ENCODE results near the gene UST. TPM values are rescaled to one million over a fixed set of nuclear protein-coding genes. Genes with fewer than 3 reads are reported as not detected.

The UST gene
- total RNA-seq, 1 donor from 2014 or later = 9.7 TPM

GRCh38 chr6:148996815-148997214 is 250.0 kb downstream of the UST start:
- no peaks in the 10 kb centered on the region for H3K4me1 Mint-ChIP-seq (ENCODE audit: unreplicated experiment)
- peaks cover 18% of the 10 kb centered on the region for H3K9me3 Mint-ChIP-seq
- H3K27me3 Mint-ChIP-seq = no peaks in the 10 kb centered on the region
- peaks cover 16% of the 10 kb centered on the region for H3K36me3 Mint-ChIP-seq
- no peak for TF ChIP-seq CTCF (conservative IDR thresholded peaks at IDR 0.05)
- H3K27ac Mint-ChIP-seq = no peak overlapping the region
- no peak for DNase-seq (ENCODE audit: extremely low spot score, unreplicated experiment)
- H3K4me3 Mint-ChIP-seq = no peak overlapping the region

DNA sequence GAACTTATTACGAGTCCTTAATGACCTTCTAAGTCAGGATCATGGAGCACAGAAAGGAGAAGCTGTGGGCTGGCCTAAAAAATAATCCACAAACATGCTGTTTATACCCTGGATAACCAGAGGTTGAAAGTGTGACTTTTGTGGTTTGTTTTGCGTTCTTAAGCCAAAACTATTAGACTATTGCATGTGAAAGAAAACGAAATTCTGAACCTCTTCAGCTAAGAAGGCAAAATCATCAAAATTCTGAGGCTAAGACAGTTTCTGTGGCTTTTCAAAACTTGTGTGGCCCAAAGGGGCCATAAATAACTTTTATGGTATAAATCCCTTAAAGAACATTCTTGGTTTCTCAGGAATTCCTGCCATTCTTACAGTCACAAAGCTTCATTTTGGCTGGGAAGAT is 251.0 kb downstream of the UST start:
- Mint-ChIP-seq H3K36me3 (peaks cover 12% of the 10 kb centered on the region), H3K9me3 (peaks cover 14% of the 10 kb centered on the region), H3K27ac (no peak overlapping the region), H3K27me3 (no peaks in the 10 kb centered on the region), H3K4me1 (ENCODE audit: unreplicated experiment) (no peaks in the 10 kb centered on the region), H3K4me3 (no peak overlapping the region)
- no peak for DNase-seq (ENCODE audit: extremely low spot score, unreplicated experiment)
- TF ChIP-seq CTCF (conservative IDR thresholded peaks at IDR 0.05) = no peak

DNA sequence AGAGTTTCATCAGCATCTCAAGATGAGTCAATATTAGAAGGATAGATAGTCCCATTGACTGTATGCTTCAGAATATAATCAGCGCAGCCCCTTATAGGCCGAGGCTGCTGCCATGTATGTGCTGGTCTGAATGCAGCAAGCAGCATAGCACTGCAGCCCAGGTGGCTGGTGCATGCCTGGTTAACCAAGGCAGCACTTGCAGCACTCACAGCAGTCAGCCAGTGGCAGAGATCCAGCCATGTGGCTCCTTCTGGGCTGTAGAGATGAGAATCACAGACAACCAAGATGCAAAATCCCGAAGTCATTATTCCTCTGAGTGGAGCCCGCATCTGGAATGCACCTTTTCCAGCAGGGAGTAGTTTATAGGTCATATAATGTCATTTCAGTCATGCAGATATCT is 251.9 kb downstream of the UST start:
- TF ChIP-seq CTCF (conservative IDR thresholded peaks at IDR 0.05) = no peak
- no peaks in the 10 kb centered on the region for H3K27me3 Mint-ChIP-seq
- H3K4me1 Mint-ChIP-seq (ENCODE audit: unreplicated experiment) = no peaks in the 10 kb centered on the region
- H3K9me3 Mint-ChIP-seq = peaks cover 13% of the 10 kb centered on the region
- H3K36me3 Mint-ChIP-seq = peaks cover 11% of the 10 kb centered on the region
- H3K27ac Mint-ChIP-seq = no peak overlapping the region
- H3K4me3 Mint-ChIP-seq = no peak overlapping the region
- DNase-seq (ENCODE audit: extremely low spot score, unreplicated experiment) = no peak

DNA sequence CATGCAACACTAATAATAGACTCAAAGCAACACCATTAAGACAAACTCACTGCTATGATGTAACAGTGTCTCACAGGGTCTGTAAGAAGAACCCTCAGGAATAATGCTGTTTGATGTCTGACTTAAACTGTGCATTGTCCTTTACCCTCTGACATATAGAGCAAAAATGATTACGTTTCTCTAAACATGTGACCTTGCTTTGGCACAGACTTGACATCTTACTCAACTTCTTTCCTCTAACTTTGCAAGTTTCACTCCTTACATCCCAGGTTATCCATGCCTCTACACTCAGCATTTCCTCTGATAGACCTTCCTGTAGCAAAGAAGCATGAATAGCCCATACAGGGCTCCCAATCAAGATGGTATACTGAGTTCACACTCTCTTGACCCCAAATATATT is 252.7 kb downstream of the UST start:
- H3K4me1 Mint-ChIP-seq (ENCODE audit: unreplicated experiment) = no peaks in the 10 kb centered on the region
- DNase-seq (ENCODE audit: extremely low spot score, unreplicated experiment) = no peak
- no peaks in the 10 kb centered on the region for H3K27me3 Mint-ChIP-seq
- H3K27ac Mint-ChIP-seq = no peak overlapping the region
- no peak for TF ChIP-seq CTCF (conservative IDR thresholded peaks at IDR 0.05)
- no peak overlapping the region for H3K4me3 Mint-ChIP-seq
- peaks cover 13% of the 10 kb centered on the region for H3K9me3 Mint-ChIP-seq
- peaks cover 9% of the 10 kb centered on the region for H3K36me3 Mint-ChIP-seq

DNA sequence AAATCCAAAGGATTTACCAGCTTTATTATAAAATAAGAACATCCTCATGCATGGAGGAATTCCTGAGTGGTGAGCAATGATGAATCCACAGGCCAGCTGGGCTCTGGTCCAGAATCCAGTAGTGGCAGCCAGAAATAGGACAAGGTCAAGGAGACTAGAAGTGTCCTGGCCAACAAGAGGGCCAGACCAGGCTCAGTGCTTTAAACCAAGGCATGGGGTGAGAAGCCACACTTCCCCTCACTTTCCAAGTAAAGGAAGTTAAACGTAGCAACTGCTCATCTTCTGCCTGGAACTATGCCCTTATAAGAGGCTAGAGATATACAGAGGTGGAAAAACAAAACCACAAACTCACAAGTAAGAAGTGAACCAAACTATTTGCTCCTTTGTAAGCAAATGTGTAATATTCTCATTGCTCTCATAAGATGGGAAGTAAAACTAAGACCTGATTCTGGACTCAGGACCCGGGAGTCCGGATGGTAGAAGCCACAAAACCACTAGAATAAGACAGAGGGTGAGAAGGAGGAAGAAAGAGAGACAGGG is 253.2 kb downstream of the UST start:
- Mint-ChIP-seq H3K27ac (no peak overlapping the region), H3K4me3 (no peak overlapping the region), H3K36me3 (peaks cover 7% of the 10 kb centered on the region), H3K27me3 (no peaks in the 10 kb centered on the region), H3K9me3 (peaks cover 13% of the 10 kb centered on the region), H3K4me1 (ENCODE audit: unreplicated experiment) (no peaks in the 10 kb centered on the region)
- DNase-seq (ENCODE audit: extremely low spot score, unreplicated experiment) = no peak
- TF ChIP-seq CTCF (conservative IDR thresholded peaks at IDR 0.05) = no peak

DNA sequence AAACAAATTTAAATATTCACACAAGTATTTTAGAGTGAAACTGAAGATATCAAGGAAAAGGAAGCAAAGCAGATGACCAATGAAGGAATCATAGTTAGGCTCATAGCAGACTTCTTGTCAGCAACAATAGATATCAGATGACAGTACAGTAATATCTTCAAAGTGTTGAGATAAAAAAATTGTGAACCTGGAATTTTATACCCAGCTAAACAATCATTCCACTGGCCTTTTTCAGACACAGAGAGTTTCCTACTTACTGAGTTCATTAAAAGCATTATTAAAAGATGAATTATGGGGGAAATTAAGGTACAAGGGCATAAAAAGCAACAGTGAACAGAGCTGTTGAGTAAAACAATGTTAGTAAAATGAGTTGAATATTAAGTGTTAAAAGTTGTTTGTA is 254.6 kb downstream of the UST start:
- no peak for TF ChIP-seq CTCF (conservative IDR thresholded peaks at IDR 0.05)
- Mint-ChIP-seq H3K27me3 (no peaks in the 10 kb centered on the region), H3K4me1 (ENCODE audit: unreplicated experiment) (no peaks in the 10 kb centered on the region), H3K36me3 (peaks cover 11% of the 10 kb centered on the region), H3K27ac (no peak overlapping the region), H3K4me3 (no peak overlapping the region), H3K9me3 (peaks cover 13% of the 10 kb centered on the region)
- no peak for DNase-seq (ENCODE audit: extremely low spot score, unreplicated experiment)
